GM21576 (cell line): ENCODE results near the gene GMDS.

Experiments used
- ATAC-seq: cut with Tn5 transposase; IDR thresholded peaks from one replicate; pipeline ENCODE4 v1.9.1; 2021; ENCODE audit warnings: mild to moderate bottlenecking, moderate library complexity; ENCODE audit not compliant: unreplicated experiment

GMDS gene

DNA sequence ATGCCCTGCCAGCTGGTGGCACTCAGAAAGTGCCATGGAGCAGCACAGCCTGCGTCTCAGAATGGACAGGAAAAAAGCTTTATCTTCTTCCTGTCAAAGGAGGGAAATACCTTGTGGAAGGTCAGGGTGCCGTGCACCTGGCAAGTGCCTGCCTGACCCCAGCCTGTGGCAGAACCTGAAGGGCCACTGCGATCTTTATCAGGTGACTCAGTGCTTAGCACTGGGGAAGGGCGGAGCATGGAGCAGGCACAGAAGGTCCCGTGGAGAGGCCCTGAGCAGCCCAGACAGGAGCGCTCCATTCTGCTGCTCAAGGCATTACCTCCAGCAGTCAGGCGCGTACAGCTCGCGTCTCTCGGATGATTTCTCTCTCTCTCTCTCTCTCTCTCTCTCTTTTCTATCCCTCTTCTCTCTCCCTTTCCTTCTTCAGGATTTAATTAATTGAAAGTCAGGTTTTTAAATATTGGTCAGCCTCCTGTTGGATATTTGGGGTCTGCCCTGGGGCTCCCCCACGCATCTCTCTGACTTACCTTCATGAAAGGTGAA, 604.0 kb downstream of the GMDS start:
- ATAC-seq: no peak

DNA sequence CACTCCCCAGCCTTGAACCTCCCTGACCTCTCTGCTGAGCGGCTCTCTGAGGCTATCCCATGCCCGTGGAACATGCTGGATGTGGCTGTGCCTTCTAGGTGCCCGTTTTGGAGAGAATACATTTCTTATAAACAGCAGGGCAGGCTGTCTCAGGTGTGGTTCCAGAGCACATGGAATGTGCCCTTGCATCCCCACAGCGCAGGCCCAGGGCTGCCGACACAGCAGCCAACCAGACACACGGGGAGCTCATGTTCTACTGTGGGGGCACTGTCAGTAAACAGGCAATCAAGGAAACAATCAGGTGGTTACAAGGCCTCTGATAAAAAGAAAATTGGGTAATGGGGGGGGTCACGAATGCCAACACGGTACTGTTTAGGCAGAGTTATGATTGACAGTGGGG, 604.9 kb downstream of the GMDS start:
- no peak for ATAC-seq

DNA sequence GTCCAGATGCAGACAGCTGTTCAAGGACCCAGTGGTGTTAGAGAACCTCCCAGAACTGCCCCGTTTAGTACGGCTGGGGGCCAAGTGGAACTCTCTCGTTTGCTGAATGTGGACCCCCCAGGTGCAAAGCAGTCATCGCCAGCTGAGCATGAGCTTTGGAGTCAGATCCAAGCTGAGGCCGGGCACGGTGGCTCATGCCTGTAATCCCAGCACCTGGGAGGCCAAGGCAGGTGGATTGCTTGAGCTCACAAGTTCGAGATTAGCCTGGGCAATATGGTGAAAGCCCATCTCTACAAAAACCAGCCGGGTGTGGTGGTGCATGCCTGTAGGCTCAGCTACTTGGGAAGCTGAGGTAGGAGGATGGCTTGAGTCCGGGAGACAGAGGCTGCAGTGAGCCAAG, 606.0 kb downstream of the GMDS start:
- ATAC-seq: no peak

DNA sequence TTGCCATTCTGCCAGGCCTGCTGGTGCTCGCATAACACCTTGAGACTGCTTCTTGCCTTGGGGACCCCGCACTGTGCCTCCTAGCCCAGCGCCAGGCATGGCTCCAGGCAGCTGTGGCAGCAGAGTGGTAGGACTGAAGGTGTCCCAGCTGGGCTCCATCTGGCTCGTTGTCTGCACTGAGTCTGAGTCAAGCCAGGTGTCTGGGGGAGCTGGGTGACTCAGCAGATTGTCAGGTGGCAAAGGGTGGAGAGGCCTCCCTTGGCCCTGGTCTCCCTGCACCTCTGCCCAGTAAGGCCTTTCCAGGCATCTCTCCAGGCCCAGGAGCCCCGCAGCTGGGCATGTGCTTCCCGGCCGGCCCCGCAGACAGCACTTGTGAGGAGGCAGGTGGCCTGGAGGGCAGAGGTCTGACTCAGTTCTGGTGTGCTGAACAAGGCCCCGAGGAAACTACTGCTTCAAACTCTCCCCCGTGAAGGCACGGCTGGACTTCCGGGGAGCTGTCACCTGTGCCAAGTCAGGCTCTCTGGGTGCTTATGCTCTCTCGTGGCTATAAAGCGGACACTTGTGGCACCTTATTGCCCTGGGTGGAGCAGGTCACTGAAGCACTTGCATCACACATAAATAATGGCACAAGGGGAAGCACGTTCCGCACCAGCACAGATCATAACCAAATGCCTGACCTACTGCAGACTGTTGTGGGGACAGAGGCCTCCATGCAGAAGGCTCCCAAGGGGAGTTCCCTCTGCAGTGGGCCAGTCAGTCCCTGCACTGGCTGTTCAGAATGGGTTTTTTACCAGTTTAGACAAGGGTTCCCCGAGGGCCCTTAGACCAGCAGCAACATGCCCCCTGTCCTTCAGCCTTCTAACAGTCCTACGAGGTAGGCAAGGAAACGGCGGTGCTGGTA, 608.2 kb downstream of the GMDS start:
- no peak for ATAC-seq

DNA sequence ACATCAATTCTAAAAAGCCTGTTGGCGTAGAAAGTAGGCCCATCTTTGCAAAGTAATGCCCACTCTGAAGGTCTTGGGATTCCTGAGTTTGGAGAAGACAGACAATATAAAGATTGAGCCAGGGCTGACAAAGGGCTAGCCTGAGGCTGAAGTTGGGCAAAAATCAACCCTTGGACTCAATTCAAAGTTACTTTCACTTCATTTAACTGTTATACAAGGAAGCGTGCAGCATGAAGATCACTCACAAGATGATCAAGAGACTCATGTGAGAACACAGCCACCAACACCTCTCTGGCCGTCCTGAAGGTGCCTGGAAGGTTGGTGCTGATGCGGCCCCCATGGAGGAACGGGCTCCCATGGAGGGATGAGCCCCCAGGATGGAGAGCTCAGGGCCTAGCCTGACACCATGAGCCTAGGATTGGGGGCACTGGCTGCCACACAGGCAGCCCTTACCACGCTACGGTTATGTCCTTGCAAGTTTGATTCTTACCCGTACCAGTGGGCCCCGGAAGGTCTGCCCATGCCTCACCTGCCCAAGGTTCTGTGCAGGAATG, 609.1 kb downstream of the GMDS start:
- no peak for ATAC-seq

DNA sequence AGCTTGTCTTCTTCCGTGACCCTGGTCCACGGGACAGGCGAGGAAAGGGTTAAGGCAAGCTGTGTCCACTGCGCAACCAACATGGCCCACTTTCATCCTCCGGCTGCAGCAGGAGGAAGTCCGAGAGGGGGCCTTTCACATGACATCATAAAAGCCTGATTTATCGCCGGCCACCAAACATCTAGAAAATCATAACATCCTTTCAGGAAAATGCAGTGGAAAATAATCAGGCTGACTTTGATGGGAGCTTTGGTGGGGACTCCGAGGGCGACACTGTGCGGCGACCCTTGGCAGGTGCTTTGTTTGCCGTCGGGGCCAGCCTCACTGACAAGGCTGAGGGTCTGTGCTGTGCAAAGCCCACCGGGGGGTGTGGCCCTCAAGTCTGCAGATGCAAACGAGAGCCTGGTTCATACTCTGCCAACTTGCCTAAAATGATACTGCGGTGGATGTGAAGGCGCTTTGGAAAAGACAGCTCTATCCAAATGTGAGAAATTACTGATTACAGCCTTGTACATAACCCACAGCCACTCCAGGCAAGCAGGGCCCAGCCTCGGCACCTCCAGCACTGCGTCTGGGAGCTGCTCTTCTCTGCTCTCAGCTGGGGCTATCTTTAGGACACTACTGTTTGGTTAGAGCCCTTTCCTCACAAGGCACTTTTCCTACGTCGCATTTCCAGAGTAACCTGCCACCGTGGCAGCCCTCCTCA, 609.9 kb downstream of the GMDS start:
- no peak for ATAC-seq

DNA sequence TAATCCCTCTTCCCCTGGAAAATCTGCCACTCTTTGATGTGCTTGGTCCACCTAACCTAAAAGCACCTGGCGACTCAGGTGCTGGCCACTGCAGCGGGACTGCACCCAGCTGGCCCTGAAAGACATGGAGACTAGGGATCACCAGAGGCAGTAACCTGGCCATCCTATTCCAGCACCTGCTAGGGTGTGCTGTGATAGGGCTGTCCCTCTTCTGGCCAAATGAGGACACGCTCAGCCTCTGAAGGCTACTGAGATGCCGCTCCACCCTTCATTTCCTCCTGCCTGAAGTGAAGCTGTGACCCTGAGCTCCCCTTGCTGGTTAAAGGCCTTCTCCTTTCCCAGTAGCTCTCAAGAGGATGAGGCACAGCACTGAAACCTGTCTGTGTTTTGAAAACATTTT, 611.3 kb downstream of the GMDS start:
- no peak for ATAC-seq

DNA sequence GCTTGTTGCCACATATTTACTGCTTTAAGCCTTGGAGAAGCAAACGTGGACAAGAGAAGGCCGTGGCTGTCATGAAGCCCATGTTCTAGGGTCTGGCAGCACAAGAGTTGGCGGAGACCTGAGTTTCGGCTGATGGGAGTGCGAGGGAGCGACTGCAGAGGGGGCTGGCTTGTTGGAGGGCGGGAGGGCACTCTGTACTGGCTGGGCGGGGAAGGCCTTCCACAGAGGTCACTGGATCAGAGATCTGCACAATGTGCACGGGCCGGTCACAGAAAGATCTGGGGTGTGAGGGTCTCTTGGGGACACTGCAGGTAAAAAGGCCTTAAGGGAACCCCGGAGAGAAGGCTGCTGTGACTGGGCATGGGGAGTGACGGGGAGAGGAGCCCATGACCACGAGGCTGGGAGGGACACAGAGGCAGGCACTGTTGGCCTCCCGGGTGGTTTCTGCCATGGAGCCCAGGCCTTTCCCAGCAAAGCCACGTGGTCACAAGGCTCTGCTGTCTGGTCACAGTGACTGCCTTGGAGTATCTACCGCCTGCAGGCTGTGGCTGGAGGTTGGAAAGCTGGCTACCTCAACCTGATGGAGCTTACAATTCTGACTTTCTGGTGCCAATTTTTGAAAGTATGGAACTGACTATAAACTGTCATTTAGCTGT, 611.9 kb downstream of the GMDS start:
- no peak for ATAC-seq

DNA sequence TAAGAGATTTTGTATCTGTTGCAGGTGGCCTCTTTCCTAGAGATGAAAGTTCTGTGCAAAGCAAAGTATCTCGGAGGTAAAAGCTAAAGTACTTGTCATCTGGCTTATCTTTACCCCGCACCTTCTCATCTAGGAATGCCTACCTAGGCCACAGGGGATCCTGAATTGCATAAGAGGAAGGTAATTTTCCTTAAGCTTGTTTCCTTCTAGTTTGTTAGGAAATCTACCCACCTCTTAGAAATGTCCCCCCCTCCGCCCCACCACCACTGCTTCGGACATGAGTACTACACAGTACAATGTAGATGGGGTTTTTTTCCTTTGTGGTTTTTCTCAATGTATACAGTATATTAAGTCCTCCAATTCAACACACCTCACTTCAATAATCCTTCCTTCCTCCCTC, 614.2 kb downstream of the GMDS start:
- no peak for ATAC-seq

DNA sequence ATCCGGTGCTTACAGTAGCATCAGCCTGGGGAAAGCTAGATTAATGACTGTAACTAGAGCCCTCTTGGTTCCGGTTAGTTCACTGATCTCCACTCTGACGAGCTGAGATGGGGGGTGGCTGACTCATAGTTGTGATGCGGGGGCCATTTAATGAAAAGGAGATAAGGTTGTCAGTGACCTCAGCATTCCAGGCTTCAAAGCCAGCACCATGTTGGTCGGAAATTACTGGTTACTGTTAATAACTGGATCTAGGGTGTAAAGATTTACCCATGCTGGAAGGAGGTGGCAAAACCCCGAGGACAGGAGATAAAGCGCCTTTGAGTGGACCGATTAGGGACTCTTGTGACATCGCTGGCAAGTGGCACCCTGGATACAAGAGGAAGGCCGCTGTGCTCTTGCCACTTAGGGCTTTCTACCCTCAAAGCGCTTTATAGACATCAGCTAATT, 614.6 kb downstream of the GMDS start:
- no peak for ATAC-seq

DNA sequence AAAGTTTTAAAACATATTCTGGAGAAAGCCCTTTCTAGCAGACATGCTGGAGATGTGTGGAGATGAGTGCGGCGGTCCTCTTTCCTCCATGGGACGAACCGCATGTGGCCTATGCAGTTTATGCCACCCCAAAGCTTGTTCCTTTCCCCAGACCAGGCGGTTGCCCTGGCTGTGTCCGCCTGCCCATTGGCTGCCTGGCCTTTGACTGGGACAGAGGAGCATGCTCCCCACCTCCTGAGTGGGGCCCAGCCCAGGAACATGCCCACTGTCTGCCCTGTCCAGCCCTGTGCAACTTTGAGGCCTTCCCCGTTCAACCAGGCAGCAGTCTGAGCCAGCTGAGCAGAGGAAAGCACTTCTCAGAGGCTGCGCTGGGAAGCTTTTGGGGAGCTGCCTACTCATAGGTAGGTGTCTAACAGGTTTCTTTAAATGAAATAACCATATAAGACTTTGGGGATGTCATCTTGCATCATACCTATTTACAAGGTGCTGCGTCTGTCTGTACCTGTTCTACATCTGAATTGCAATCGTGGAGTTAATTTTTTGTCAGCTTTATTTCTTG, 615.1 kb downstream of the GMDS start:
- no peak for ATAC-seq

DNA sequence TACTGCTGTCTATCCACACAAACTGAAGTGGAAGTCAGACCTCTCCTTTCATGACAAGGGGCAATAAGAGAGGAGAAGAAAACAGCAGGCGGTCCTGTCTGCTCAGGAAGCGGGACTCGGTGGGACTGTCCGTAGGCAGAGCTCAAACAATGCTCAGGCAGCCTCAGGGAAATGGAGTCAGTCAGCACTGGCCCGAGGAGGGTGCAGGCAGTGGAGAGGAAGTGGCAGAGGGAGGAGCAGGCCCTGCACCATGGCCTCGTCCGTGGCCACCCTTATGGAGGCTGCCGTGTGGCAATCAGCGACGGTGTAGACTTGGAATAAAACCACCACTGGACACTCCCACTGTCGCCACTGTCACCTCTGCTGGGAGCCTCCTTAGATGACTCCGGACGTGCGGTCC, 616.1 kb downstream of the GMDS start:
- no peak for ATAC-seq

DNA sequence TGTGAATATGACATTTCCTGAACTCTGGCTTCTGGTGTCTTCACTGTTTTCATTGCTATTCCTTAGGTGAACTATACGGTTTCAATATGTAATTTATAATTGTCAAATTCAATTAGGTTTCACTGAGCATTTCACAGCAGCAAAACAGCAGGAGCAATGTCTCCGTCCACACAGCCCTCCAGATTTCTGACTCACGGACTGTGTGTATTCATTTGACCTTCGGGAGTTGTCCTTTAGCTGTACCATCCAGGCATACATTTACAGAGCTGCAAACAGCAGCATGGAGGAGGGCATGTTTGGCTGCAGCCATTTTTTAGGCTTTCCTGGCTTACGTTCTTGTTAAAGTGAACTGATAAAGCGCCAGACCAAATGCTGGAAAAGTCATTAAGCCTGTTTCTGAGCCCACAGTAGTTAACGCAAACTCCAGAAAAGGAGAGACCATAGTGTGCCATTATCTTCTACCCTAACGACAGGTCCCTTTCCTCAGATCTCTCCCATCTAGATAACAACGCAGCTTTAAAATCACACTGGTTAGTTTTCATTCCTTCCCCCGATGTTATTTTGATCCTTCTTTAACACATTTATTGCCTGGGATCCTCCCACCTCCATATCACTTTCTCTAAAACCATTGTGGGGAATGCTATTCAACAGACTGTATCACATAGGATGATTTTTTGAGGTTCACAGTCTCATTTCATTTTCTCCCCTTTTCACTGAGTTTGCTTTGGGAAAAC, 617.4 kb downstream of the GMDS start:
- ATAC-seq: no peak

DNA sequence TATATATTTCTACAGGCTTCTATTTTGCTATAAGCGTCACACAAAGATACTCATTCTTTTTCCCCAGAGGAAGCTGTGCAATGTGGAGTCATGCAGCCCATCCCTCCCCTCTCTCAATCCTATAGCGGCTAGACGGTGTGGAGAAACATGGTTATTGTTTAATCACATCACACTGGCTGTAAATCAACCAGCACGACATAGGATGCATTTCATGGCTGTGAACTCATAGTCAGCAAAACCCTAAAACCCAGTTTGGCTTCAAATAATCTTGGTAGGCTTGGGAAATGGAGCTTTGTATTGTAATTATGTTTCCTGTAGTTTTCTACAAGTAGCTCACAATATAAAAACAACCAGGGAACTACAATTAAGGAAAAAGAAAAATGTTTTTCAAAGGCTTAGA, 618.9 kb downstream of the GMDS start:
- no peak for ATAC-seq

DNA sequence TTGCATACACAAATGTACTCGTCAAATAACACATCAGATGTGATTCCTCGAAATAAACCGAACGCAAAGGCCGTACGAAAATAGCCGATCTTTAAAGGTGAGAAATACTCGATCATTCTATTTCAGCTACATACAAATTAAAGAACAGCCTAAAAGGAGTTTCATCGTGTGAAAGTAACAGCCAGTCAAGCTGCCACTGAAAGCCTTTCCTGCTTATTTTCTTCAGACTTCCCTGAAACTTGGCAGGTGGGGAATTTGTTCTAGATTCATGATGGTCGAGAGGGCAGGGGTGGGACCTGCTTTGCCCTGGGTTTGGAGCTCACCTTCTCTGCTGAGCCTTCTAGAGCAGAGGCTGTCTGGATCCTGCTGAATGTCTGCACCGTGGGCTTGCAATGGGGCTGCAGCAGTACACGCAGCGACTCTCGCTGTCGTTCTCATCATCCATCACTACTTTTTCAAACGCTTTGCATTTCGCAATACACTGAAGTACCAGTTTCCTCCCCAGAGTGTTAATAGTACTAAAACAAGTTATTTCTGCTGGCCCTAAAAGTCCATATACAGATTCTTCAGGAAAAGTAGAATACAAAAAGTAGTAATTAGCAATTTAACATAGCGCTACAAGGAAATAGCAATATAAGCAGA, 619.5 kb downstream of the GMDS start:
- no peak for ATAC-seq

DNA sequence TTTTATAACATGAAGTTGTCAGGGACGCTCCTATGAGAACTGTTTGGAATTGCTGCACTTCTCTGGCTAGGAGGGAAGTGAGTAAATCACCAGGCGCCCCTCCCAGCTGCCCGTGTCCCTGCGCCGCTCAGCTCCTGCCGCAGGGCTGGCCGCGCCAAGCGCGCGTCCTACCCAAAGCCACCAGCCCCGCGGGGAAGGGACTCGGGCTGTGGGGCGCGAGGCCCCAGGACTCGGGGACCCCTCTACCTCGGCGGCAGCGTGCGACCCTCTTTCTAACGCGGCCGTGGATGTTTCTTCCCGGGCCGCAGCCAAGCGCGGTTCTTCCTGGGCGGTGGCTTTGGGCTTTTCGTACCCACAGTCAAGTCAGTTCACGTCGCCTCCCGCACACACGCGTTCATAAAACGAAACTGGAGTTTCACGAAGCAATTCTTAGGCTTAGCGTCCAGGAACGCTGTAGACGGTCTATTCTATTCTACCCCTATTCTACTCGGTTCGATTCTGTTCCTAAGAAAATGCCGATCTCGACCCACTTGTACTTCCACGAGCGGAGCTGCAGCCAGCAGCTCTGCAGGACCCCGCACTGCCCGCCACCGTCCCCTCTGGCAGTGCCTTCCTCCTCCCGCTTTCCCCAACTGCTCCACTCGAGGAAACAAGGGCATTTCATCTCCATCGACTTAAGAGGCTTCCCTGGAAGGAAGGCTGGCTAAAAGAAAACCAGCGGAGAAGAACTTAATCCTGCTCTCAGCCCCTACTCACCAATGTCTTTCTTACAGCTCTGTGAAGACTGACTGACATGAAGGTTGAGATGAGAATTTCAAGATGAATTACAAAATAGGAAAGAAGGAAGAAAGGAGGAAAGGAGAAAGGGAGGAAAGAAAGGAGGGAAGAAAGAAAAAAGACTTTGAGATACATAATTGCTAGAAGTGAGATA, 620.3 kb downstream of the GMDS start:
- no peak for ATAC-seq

DNA sequence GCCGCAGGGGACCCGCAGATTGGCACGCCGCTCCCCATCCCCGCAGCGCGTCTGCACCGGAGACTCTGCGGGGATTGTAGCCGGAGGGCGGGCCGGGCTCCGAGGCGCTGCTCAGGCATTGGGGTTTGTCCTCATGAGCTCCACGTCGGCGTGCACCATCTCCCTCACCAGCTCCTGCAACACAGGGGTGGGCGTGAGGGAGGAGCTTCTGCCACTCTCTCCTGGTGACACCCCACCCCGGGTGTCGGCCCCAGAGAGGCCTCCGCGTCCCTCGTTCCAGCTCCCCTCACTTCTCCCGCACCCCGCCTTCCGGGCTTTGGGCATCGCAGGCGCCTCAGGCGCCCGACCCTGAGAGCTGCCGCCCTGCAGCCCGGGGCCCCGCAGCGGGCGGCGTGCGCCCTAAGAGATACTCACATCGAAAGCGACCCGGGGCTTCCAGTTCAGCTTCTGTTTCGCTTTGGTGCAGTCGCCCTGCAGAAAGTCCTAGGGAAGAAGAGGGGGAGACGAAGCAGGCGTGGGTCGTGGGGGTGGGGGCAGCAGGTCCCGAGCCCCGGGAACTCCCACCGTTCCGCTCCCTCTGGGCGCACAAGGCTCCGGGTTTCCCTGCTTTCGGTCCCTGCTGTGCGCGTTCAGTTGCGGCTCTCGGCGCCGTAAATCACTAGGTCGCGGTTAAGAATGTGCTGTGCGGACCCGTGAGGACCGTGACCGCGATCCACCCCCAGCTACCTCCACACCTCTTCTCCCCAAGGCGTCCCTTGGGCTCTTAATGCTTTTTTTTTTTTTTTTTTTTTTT, 621.2 kb downstream of the GMDS start:
- no peak for ATAC-seq

DNA sequence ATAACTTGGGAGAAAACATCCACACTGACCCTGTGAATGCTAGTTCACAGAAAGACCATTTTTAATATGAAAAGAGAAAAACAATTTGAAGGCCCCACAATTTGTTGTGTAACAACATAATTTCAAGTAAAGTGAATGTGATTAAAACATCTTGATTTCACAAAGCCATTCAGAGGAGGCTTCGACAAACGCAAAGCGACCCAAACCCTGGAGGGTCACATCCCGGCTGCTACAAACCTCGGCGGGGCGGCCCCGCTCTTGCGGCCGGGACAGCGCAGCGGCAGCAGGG, 621.7 kb downstream of the GMDS start:
- ATAC-seq: no peak
